ENCODE measurements around the gene SLC2A9. TPM values are rescaled to one million over a fixed set of nuclear protein-coding genes. Genes with fewer than 3 reads are reported as not detected.

Gene SLC2A9
- total RNA-seq, 4 donors from 2014 or later: 5.6 to 10.5 (median 6.5) TPM

DNA sequence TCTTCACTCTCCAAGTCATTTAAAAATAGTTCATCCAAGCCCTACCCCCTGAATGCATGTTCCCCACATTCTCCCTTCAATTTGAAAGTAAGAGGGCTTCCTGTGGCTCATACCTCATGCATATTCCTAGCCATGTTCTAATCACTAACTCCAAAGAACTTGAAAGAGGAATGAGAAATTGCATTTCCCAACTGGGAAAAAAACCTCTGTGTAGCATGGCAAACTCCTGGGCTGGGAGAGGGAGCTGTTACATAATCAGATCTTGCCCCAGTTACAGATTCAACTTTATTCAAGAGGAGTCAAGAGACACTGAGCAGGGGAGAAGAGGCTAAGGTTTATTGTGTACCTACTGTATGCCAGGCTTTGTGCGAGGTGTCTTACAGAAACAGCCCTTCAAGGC is 90.2 kb downstream of the SLC2A9 start:
- intact Hi-C loops (cut with DNase I): no loop called here
- peaks cover 0 to 10% (median 7%) of the 10 kb centered on the region in 4 donors for H3K4me1 ChIP-seq
- H3K4me3 ChIP-seq: no peak overlapping the region
- no peak for TF ChIP-seq POLR2A (IDR thresholded peaks at IDR 0.05; ENCODE audit: low read depth)
- no peak for TF ChIP-seq EP300 (IDR thresholded peaks at IDR 0.05)
- TF ChIP-seq, protein P1, sequence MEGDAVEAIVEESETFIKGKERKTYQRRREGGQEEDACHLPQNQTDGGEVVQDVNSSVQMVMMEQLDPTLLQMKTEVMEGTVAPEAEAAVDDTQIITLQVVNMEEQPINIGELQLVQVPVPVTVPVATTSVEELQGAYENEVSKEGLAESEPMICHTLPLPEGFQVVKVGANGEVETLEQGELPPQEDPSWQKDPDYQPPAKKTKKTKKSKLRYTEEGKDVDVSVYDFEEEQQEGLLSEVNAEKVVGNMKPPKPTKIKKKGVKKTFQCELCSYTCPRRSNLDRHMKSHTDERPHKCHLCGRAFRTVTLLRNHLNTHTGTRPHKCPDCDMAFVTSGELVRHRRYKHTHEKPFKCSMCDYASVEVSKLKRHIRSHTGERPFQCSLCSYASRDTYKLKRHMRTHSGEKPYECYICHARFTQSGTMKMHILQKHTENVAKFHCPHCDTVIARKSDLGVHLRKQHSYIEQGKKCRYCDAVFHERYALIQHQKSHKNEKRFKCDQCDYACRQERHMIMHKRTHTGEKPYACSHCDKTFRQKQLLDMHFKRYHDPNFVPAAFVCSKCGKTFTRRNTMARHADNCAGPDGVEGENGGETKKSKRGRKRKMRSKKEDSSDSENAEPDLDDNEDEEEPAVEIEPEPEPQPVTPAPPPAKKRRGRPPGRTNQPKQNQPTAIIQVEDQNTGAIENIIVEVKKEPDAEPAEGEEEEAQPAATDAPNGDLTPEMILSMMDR (IDR thresholded peaks at IDR 0.05): no peak
- no peak for TF ChIP-seq POLR2AphosphoS5 (IDR thresholded peaks at IDR 0.05)
- DNase-seq (ENCODE audit: extremely low spot score): no peak
- H3K9me3 ChIP-seq: no peaks in the 10 kb centered on the region
- no peak overlapping the region for H3K27ac ChIP-seq (replicated peaks in 1 of 4)
- H3K27me3 ChIP-seq: no peaks in the 10 kb centered on the region
- no peaks in the 10 kb centered on the region for H3K36me3 ChIP-seq
- 90% methylated on average over 1 of the region's 1 CpG for WGBS

DNA sequence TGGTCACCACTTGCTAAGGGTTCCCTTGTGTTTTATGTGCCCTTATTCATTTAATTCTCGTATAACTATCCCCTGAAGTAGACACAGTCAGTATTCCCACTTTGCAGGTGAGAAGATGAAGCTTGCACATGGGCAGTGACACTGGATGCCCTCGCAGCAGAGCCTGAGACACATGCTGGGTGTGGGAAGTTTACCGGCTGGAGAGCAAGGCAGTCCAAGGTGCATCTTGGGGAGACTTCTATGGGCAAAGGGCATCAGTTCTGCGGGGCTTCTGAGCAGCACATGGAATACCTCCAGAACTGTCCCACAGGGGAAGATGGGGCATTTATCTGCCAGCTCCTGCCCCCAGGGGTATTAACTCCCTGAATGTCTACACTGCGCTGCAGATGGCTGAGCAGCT is 92.2 kb downstream of the SLC2A9 start:
- H3K4me1 ChIP-seq: peaks cover 0 to 10% (median 7%) of the 10 kb centered on the region in 4 donors
- DNase-seq (ENCODE audit: extremely low spot score): no peak
- intact Hi-C loops (cut with DNase I): no loop called here
- WGBS: 77% methylated on average over 5 of the region's 5 CpGs
- H3K36me3 ChIP-seq: no peaks in the 10 kb centered on the region
- TF ChIP-seq POLR2AphosphoS5 (IDR thresholded peaks at IDR 0.05): no peak
- no peak for TF ChIP-seq POLR2A (IDR thresholded peaks at IDR 0.05; ENCODE audit: low read depth)
- TF ChIP-seq, protein P1 (IDR thresholded peaks at IDR 0.05): no peak
- no peak for TF ChIP-seq EP300 (IDR thresholded peaks at IDR 0.05)
- no peaks in the 10 kb centered on the region for H3K27me3 ChIP-seq
- H3K27ac ChIP-seq (replicated peaks in 1 of 4): no peak overlapping the region
- H3K9me3 ChIP-seq: no peaks in the 10 kb centered on the region
- H3K4me3 ChIP-seq: no peak overlapping the region

DNA sequence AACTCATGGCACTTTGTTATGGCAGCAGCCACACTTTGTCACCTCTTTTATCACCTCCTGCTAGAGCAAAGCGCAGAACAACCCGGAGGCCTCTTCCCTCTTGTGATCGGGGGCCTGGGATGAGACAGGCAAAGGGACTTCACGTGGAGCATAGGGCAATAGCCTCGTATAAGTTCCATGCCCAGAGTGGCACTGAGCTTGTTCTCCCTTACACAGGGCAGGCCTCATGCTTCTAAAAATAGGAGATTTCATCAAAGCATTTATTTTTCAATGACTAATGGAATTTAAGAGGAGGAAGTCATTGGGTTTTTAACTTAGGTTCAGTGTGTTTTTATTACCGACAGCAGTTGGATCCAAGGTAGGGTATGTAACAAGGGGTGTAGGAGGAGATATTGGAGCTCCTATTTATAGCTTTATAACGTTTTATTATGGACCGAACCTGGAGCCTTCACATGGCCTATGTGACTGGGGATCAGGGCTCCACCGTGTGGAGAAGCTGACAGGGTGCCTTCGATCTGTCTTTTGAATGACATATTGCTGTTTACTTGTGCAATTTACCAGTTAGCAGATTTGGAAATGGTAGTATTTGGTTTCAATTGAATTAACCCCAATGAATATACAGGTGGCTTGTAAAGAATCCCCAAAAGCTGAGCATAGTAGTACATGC is 93.8 kb downstream of the SLC2A9 start:
- TF ChIP-seq POLR2AphosphoS5 (IDR thresholded peaks at IDR 0.05) (no peak), POLR2A (IDR thresholded peaks at IDR 0.05; ENCODE audit: low read depth) (no peak), EP300 (IDR thresholded peaks at IDR 0.05) (no peak)
- TF ChIP-seq, protein P1 (IDR thresholded peaks at IDR 0.05): no peak
- Histone ChIP-seq H3K9me3 (no peaks in the 10 kb centered on the region), H3K4me1 (peaks cover 0 to 10% (median 7%) of the 10 kb centered on the region in 4 donors), H3K36me3 (no peaks in the 10 kb centered on the region), H3K27ac (replicated peaks in 1 of 4) (no peak overlapping the region), H3K4me3 (no peak overlapping the region), H3K27me3 (no peaks in the 10 kb centered on the region)
- intact Hi-C loops (cut with DNase I): no loop called here
- DNase-seq (ENCODE audit: extremely low spot score): no peak
- WGBS: 73% methylated on average over 10 of the region's 10 CpGs

DNA sequence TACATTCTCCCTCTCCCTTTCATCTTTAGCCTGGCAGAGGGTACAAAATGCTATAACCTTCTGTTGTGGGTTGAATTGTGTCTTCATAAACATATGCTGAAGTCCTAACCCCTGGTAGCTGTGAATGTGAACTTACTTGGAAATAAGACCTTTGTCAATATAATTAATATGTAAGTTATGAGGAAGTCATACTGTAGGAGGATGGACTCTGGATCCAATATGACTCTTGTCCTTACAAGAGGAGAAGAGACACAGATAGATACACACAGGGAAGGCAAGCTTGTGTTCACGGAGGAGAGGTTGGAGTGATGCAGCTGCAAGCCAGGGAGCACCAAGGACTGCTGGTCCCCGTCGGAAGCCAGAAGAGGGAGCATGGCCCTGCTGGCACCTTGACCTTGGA is 94.7 kb downstream of the SLC2A9 start:
- Histone ChIP-seq H3K27me3 (no peaks in the 10 kb centered on the region), H3K36me3 (no peaks in the 10 kb centered on the region), H3K9me3 (no peaks in the 10 kb centered on the region), H3K4me3 (no peak overlapping the region), H3K4me1 (peaks cover 0 to 9% (median 6%) of the 10 kb centered on the region in 4 donors), H3K27ac (replicated peaks in 1 of 4) (no peak overlapping the region)
- WGBS: 91% methylated on average over 3 of the region's 3 CpGs
- TF ChIP-seq EP300 (IDR thresholded peaks at IDR 0.05) (no peak), POLR2A (IDR thresholded peaks at IDR 0.05; ENCODE audit: low read depth) (no peak), POLR2AphosphoS5 (IDR thresholded peaks at IDR 0.05) (no peak)
- TF ChIP-seq, protein P1 (IDR thresholded peaks at IDR 0.05): no peak
- intact Hi-C loops (cut with DNase I): no loop called here
- DNase-seq (ENCODE audit: extremely low spot score): no peak
